HG03066 (cell line): ENCODE data around the gene SNPH.
"Not testable (repeated sequence)": the region's sequence is repeated elsewhere in the genome, so short reads cannot be mapped to it uniquely, and the experiment has no call there.

Experiments used
- ATAC-seq: cut with Tn5 transposase; IDR thresholded peaks from one replicate; pipeline ENCODE4 v1.9.1; 2021; ENCODE audit warnings: low read depth; ENCODE audit not compliant: unreplicated experiment

The SNPH gene

GRCh38 chr20:1266167-1266973 lies at the start of gene SNPH:
Gene SNPH, plus strand, starts transcription at chr20:1266294. Its CDS starts 29,946 bp downstream, at chr20:1296240.
- ATAC-seq, result no peak

- not testable (repeated sequence) for ATAC-seq
Observed at GRCh38 chr20:1216527-1217427, 49.3 kb upstream of the SNPH start.

- not testable (repeated sequence) for ATAC-seq
Observed at GRCh38 chr20:1222750-1223149, 43.3 kb upstream of the SNPH start.

GRCh38 chr20:1224205-1224890 lies 41.7 kb upstream of the SNPH start:
- no peak for ATAC-seq

GRCh38 chr20:1225263-1225782 lies 40.8 kb upstream of the SNPH start:
- no peak for ATAC-seq

GRCh38 chr20:1225783-1226654 lies 40.1 kb upstream of the SNPH start, which contains the start of gene RAD21L1:
Gene RAD21L1, plus strand, starts transcription at chr20:1226044. Its CDS starts 2,410 bp downstream, at chr20:1228454.
- ATAC-seq, result no peak

GRCh38 chr20:1229541-1229940 lies 36.6 kb upstream of the SNPH start:
- ATAC-seq, result no peak

- ATAC-seq, result no peak
Observed at GRCh38 chr20:1232286-1233111, 33.6 kb upstream of the SNPH start.

GRCh38 chr20:1240549-1240948 lies 25.5 kb upstream of the SNPH start:
- ATAC-seq, result no peak

- ATAC-seq, result no peak
Observed at GRCh38 chr20:1241456-1241855, 24.6 kb upstream of the SNPH start.

GRCh38 chr20:1242099-1242498 lies 24.0 kb upstream of the SNPH start:
- no peak for ATAC-seq

- no peak for ATAC-seq
Observed at GRCh38 chr20:1242530-1242929, 23.6 kb upstream of the SNPH start.

- ATAC-seq, result no peak
Observed at GRCh38 chr20:1245578-1245977, 20.5 kb upstream of the SNPH start.

- ATAC-seq, result no peak
Observed at GRCh38 chr20:1247689-1248088, 18.4 kb upstream of the SNPH start.

- ATAC-seq, result not testable (repeated sequence)
Observed at GRCh38 chr20:1250282-1250681, 15.8 kb upstream of the SNPH start.

- no peak for ATAC-seq
Observed at GRCh38 chr20:1252416-1252815, 13.7 kb upstream of the SNPH start.

- no peak for ATAC-seq
Observed at GRCh38 chr20:1254254-1254653, 11.8 kb upstream of the SNPH start.

- no peak for ATAC-seq
Observed at GRCh38 chr20:1255675-1256074, 10.4 kb upstream of the SNPH start.

GRCh38 chr20:1263853-1264252 lies 2.2 kb upstream of the SNPH start:
- no peak for ATAC-seq
